ENCODE data around the gene HOXC12.

GRCh38 chr12:53956914-53957536 is 2.3 kb downstream of the HOXC12 start:
- TF ChIP-seq POLR2AphosphoS5 (IDR thresholded peaks at IDR 0.05) (no peak), POLR2A (IDR thresholded peaks at IDR 0.05) (no peak), CTCF (IDR thresholded peaks at IDR 0.05) (no peak)
